Measurements from ENCODE around the gene MAP2K1. TPM values are rescaled to one million over a fixed set of nuclear protein-coding genes. Genes with fewer than 3 reads are reported as not detected.
A peak's percentile ranks its signal among the peaks of the same experiment; 100 is the strongest.
"Not testable (repeated sequence)": the region's sequence is repeated elsewhere in the genome, so short reads cannot be mapped to it uniquely, and the experiment has no call there.

Gene MAP2K1
- total and polyA plus RNA-seq, 2 of the 4 experiments (the other 2 are of a cell fraction) = 34.7 to 37.8 TPM

DNA sequence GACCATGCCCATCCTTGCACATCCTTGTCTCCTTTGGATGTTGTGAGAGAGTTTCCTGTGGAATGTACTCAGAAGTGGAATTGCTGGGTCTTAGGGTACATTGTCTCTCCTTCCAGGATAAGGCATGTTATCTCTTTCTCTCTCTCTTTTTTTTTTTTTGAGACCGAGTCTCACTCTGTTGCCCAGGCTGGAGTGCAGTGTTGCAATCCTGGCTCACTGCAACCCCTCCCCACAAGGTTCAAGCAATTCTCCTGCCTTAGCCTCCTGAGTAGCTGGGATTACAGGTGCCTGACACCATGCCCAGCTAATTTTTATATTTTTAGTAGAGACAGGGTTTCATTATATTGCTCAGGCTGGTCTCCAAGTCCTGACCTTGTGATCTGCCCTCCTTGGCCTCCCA, 6.3 kb downstream of the MAP2K1 start:
- in situ Hi-C loops (cut with MboI; ENCODE audit: low sequenced_read_pairs); H2AFZ ChIP-seq (replicated peaks; ENCODE audit: low read length, poor library complexity); POLR2A ChIA-PET (ENCODE audit: unreplicated experiment); H3K14ac ChIP-seq (replicated peaks; ENCODE audit: low read depth, low read length); dilution Hi-C loops (cut with HindIII; ENCODE audit: low sequenced_read_pairs, unreplicated experiment); H2AK5ac ChIP-seq (ENCODE audit: low read depth, low read length); H3K9me3 ChIP-seq (ENCODE audit: control insufficient read depth, insufficient read depth, low read length); H4K8ac ChIP-seq (ENCODE audit: low read depth in 2 of 2, low read length in 2 of 2); H4K5ac ChIP-seq (ENCODE audit: low read depth, low read length); intact Hi-C loops (cut with micrococcal nuclease); H4K91ac ChIP-seq (ENCODE audit: insufficient read depth, low read depth, low read length); H3K9ac ChIP-seq (ENCODE audit: low read depth, low read length); H2BK15ac ChIP-seq (ENCODE audit: low read depth, low read length); H2AK9ac ChIP-seq (replicated peaks; ENCODE audit: low read depth, low read length, poor library complexity); H3K18ac ChIP-seq (ENCODE audit: low read depth, low read length); H3K56ac ChIP-seq (ENCODE audit: extremely low read depth, insufficient read depth, low read length); H3K36me3 ChIP-seq (ENCODE audit: control insufficient read depth, insufficient read depth, low read length); H3K4me3 ChIP-seq (ENCODE audit: insufficient read depth, low read depth, low read length); H2BK120ac ChIP-seq (ENCODE audit: low read depth, low read length); H3K4me1 ChIP-seq (ENCODE audit: control insufficient read depth, insufficient read depth, low read length); H3K27me3 ChIP-seq (ENCODE audit: control insufficient read depth, insufficient read depth, low read length); BruUV-seq (replicated peaks); DNase-seq; ATAC-seq (ENCODE audit: low read depth); H3K27ac ChIP-seq (ENCODE audit: insufficient read depth, low read length); H3K4me2 ChIP-seq (ENCODE audit: low read depth, low read length); H3K4ac ChIP-seq (ENCODE audit: low read depth, low read length); H2BK5ac ChIP-seq (ENCODE audit: low read depth, low read length, poor library complexity, severe bottlenecking); H2BK20ac ChIP-seq (ENCODE audit: low read depth, low read length): not testable (repeated sequence)
- no CpG with 5 or more reads among the region's 1 CpG for WGBS, 2 experiments (ENCODE audit: extremely low coverage in 2 of 2, insufficient read length in 1 of 2)
- Histone ChIP-seq H3K9me1 (ENCODE audit: insufficient read depth, low read length) (peaks cover 11% of the 10 kb centered on the region), H4K20me1 (ENCODE audit: insufficient read depth, low read length) (peaks cover 76% of the 10 kb centered on the region), H3K79me1 (ENCODE audit: low read depth in 1 of 2, low read length in 2 of 2) (peaks cover 0 to 70% of the 10 kb centered on the region in 2 experiments; a peak in 3 of 4 replicates), H3K23ac (ENCODE audit: low read depth, low read length) (peak overlapping the region; percentile 62; the same call in 1 of the 2 replicates)
- CTCF ChIA-PET = interaction anchor here (0.7 kb wide), 1 partner anchor 91 kb away, joined by 5 read pairs; no protein-coding TSS in a partner anchor

All from IMR-90 (cell line).